Type B pancreatic cell (in vitro differentiated cells): ENCODE measurements around the gene MGAT4C. TPM values are rescaled to one million over a fixed set of nuclear protein-coding genes. Genes with fewer than 3 reads are reported as not detected.
"Not testable (repeated sequence)": the region's sequence is repeated elsewhere in the genome, so short reads cannot be mapped to it uniquely, and the experiment has no call there.

Experiments
- DNase-seq: peaks from one replicate; pipeline ENCODE4 v3.0.0; 2021; ENCODE audit warnings: mixed read lengths; ENCODE audit not compliant: unreplicated experiment; ENCODE audit errors: extremely low spot score
- H3K27ac Mint-ChIP-seq: 2 replicates; pipeline ENCODE4 v1.8.0; 2021; ENCODE audit warnings: mild to moderate bottlenecking, mixed read lengths
- H3K27me3 Mint-ChIP-seq: 2 replicates; pipeline ENCODE4 v1.8.0; 2021; ENCODE audit warnings: mixed read lengths
- H3K36me3 Mint-ChIP-seq: 2 replicates; pipeline ENCODE4 v1.8.0; 2021; ENCODE audit warnings: mixed read lengths
- H3K4me1 Mint-ChIP-seq: one replicate; pipeline ENCODE4 v1.8.0; 2021; ENCODE audit warnings: mixed read lengths; ENCODE audit not compliant: unreplicated experiment
- H3K4me3 Mint-ChIP-seq: 2 replicates; pipeline ENCODE4 v1.8.0; 2021; ENCODE audit warnings: mild to moderate bottlenecking, mixed read lengths
- H3K9me3 Mint-ChIP-seq: 2 replicates; pipeline ENCODE4 v1.8.0; 2021; ENCODE audit warnings: mixed read lengths
- CTCF ChIP-seq: fragments of 200-600 bp; sonication (generic); conservative IDR thresholded peaks from 2 replicates; pipeline ENCODE4 v1.5.0; 2021; ENCODE audit warnings: antibody characterized with exemption, mild to moderate bottlenecking
- total RNA-seq: library from RNA; stranded (reverse); gene quantifications from 2 replicates; pipeline ENCODE4 v1.2.1, GENCODE V29; 2021; ENCODE audit warnings: low replicate concordance

The MGAT4C gene
- total RNA-seq, 1 donor from 2014 or later = 8.0 TPM

GRCh38 chr12:86143162-86143561 lies 113.0 kb downstream of the MGAT4C start:
- Mint-ChIP-seq H3K27ac (no peak overlapping the region), H3K27me3 (no peaks in the 10 kb centered on the region), H3K36me3 (no peaks in the 10 kb centered on the region), H3K9me3 (no peaks in the 10 kb centered on the region), H3K4me3 (no peak overlapping the region), H3K4me1 (peaks cover 9% of the 10 kb centered on the region)
- no peak for DNase-seq
- TF ChIP-seq CTCF = no peak

- no peak overlapping the region for H3K27ac Mint-ChIP-seq
- H3K9me3 Mint-ChIP-seq = peaks cover 3% of the 10 kb centered on the region
- no peak for TF ChIP-seq CTCF
- no peaks in the 10 kb centered on the region for H3K27me3 Mint-ChIP-seq
- H3K4me3 Mint-ChIP-seq = no peak overlapping the region
- H3K36me3 Mint-ChIP-seq = no peaks in the 10 kb centered on the region
- peaks cover 19% of the 10 kb centered on the region for H3K4me1 Mint-ChIP-seq
- no peak for DNase-seq
Observed at GRCh38 chr12:86139671-86140070, 116.5 kb downstream of the MGAT4C start.

- no peak overlapping the region for H3K27ac Mint-ChIP-seq
- peaks cover 23% of the 10 kb centered on the region for H3K4me1 Mint-ChIP-seq
- no peak for DNase-seq
- no peaks in the 10 kb centered on the region for H3K27me3 Mint-ChIP-seq
- H3K36me3 Mint-ChIP-seq = no peaks in the 10 kb centered on the region
- peaks cover 3% of the 10 kb centered on the region for H3K9me3 Mint-ChIP-seq
- TF ChIP-seq CTCF = no peak
- no peak overlapping the region for H3K4me3 Mint-ChIP-seq
Observed at GRCh38 chr12:86138770-86139169, 117.4 kb downstream of the MGAT4C start.

GRCh38 chr12:86137936-86138335 lies 118.3 kb downstream of the MGAT4C start:
- Mint-ChIP-seq H3K4me1 (peaks cover 23% of the 10 kb centered on the region), H3K36me3 (no peaks in the 10 kb centered on the region), H3K27me3 (no peaks in the 10 kb centered on the region), H3K4me3 (peak overlapping the region; percentile 7), H3K9me3 (peaks cover 3% of the 10 kb centered on the region), H3K27ac (no peak overlapping the region)
- TF ChIP-seq CTCF = no peak
- no peak for DNase-seq

GRCh38 chr12:86134561-86134960 lies 121.6 kb downstream of the MGAT4C start:
- Mint-ChIP-seq H3K9me3 (peaks cover 3% of the 10 kb centered on the region), H3K27ac (no peak overlapping the region), H3K4me1 (peaks cover 15% of the 10 kb centered on the region), H3K4me3 (peak overlapping the region; percentile 47), H3K36me3 (no peaks in the 10 kb centered on the region), H3K27me3 (no peaks in the 10 kb centered on the region)
- no peak for TF ChIP-seq CTCF
- DNase-seq = no peak

- H3K36me3 Mint-ChIP-seq, H3K27ac Mint-ChIP-seq, DNase-seq, H3K27me3 Mint-ChIP-seq, H3K4me1 Mint-ChIP-seq, H3K4me3 Mint-ChIP-seq, H3K9me3 Mint-ChIP-seq: not testable (repeated sequence)
Observed at GRCh38 chr12:86126900-86127299, 129.3 kb downstream of the MGAT4C start.
